Stimulated activated CD8-positive, alpha-beta memory T cell treated with anti-CD3 and anti-CD28 coated beads, Interleukin-4, amount 100 ng/mL, for 1 hour (primary cell): ENCODE data around the gene ASB7.

Source experiments
- DNase-seq, 2 donors: peaks; one replicate each; pipeline ENCODE4 v3.0.0-alpha.2; 2020; ENCODE audit warnings: low read depth in 2 of 2, low spot score in 1 of 2

ASB7 gene

GRCh38 chr15:100596792-100597191 is 5.6 kb upstream of the ASB7 start:
- peak; percentile 53 to 81 for DNase-seq

DNA sequence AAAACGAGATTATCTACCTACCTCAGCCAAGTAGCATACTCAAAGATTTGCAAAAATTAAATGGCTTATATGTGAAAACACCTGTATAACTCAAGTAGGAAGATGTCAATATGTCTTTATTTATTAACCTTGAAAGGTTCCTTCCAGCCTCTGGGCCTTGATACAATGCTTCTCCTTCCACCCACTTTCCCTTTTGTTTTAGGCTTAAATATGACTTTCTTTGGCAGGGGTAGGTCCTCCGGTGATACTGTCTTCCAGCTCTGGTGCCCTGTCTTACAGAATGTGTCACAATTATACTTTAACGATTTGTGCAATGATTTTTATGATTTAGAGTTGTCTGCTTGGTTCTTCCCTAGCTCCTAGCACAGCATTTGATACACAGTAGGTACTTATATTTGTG is 4.5 kb upstream of the ASB7 start:
- DNase-seq: no peak

DNA sequence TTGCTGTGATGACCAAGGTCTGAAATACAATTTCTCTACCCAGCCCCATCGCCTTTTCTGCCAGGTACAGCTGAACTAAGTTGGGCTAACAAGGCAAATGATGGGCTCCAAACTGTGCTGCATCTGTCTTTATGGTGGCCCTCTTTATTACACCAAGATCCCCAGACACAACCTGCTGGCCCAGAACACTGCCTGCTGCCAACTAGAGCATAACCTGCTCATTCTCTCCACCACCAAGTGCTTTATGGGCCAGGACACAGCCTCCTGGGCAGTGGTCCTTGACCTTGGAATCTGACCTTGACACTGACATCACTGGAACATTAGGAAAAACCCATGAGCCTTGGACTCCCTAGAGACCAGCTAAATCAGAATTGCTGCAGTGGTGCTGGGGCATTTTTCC is 3.7 kb upstream of the ASB7 start:
- no peak for DNase-seq

GRCh38 chr15:100601163-100601562 is 1.2 kb upstream of the ASB7 start:
- DNase-seq: no peak

- no peak for DNase-seq
These were observed 749 bp upstream of the ASB7 start for GRCh38 chr15:100601617-100602063.

DNA sequence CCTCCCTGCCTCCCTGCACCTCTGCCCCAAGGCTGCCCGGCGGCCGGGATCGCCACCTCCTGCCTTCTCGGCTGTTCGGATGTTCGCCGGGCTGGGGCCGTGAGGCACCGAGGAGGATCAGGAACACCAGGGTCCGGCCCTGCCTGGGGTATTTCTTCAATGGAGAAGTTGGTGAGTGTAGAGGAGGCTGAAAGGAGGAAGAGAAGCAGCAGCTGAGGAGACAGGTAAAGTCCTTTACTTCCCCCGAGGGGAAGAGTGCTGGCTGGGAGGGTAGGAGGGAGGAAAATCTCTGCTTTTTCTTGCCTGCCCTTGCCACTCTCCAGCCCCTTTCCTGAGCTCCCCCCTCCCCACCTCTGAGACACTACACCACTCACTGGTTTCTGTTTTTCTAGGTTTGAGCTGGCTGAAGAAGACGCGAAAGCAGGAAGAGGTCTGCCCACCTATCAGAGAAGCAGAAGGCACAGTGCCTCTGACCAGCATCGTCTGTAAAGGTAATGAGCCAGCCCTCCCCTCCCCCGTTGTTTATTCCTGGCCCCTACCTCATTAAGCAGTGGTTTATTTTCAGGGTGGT is 519 bp downstream of the ASB7 start:
- no peak for DNase-seq

DNA sequence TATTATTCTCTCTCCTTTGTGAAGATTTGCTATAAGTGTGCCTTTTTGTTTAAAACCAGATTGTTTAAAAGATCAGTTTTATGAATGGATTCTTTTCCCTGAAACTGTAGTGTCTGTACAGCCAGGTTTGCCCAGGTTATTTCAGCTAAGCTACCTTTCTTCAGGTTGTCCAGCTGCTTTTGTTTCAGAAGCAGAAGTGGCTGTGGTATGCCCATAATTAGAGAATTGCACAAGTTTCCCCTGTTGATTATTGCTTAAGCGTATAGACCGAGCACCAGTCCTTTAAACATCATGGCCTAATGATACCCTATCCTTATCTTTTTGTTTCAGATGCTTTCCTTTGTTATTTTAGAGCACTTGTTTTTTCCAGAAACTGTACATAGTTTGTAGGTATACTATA is 10.2 kb downstream of the ASB7 start:
- DNase-seq: no peak

DNA sequence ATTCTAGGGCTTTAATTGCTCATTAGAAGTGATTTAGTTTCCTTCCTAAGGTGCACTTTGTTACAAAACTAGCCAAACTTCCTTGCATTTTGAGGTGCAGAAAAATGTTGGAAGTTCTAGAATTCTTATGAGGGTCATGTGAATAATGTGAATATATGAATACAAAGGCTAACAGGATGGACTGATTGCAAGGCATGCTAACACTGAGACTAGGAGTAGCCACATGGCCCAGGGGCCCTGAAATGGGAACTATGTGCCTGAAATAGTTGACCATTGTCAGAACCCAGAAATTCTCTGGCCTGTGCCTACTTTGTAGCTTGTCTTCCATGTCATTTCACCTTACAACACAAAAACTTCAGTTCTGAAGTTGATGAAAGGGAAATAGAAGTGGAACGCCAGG is 10.8 kb downstream of the ASB7 start:
- DNase-seq: no peak

GRCh38 chr15:100614336-100614735 is 11.9 kb downstream of the ASB7 start:
- no peak for DNase-seq

- no peak for DNase-seq
These were observed 12.5 kb downstream of the ASB7 start for GRCh38 chr15:100614918-100615317.

- DNase-seq: no peak
These were observed 13.4 kb downstream of the ASB7 start for GRCh38 chr15:100615801-100616200.

- no peak for DNase-seq
These were observed 14.3 kb downstream of the ASB7 start for GRCh38 chr15:100616700-100617099.

DNA sequence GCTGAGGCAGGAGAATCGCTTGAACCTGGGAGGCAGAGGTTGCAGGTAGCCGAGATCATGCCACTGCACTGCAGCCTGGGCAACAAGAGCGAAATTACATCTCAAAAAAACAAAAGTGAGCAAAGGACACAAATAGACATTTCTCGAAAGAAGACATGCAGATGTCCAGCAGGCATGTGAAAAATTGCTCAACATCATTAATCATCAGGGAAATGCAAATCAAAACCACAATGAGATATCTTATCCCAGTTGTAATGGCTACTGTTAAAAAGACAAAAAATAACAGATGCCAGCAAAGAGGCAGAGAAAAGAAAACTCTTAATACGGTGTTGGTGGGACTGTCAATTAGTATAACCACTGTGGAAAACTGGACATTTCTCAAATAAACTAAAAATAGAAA is 20.9 kb downstream of the ASB7 start:
- DNase-seq: no peak

DNA sequence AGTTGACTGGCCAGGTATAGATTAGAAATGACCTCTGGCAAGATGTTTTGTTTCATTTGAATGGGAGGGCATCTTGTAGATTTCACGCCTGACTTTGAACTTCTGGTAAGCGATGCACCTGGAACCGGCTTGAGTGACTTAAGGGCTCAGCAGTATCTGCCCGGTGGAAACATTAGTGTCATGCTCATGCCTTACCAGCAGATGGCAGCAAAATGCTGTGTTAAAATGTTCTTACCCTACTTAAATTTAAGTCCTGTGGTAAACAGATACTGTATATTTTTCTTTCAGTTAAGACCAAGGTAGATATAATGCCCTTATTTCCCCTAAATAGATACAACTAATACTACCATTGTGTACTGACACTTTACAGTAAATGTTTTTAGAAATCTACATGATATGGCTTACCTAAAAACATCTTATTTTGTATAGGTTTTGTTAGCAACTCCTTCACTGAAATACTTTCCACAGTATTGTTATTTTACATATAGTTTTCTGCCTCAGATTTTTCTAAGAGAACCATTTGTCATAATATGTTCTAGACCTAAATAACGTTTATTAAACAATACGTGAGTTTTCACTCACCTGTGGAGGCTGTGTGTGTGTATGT is 25.5 kb downstream of the ASB7 start:
- DNase-seq: peak; percentile 15 to 44

DNA sequence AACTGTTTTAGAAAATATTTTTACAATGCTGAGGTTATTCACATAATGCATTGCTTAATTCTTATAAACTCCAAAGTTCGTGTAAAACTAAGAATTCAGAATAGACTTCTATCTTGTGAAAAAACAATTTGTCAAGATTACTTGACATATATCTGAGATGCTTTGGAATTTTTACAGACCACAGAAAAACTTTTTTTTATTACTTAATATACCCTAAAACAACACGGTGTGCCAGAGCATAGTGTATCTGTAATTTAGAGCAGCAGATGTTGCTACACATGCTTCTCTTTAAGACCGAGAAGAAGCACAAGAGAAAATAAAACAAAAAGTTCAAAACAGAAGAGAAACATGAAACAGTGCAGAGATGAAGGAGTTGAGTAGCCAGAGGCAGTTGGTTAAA is 26.4 kb downstream of the ASB7 start:
- no peak for DNase-seq

DNA sequence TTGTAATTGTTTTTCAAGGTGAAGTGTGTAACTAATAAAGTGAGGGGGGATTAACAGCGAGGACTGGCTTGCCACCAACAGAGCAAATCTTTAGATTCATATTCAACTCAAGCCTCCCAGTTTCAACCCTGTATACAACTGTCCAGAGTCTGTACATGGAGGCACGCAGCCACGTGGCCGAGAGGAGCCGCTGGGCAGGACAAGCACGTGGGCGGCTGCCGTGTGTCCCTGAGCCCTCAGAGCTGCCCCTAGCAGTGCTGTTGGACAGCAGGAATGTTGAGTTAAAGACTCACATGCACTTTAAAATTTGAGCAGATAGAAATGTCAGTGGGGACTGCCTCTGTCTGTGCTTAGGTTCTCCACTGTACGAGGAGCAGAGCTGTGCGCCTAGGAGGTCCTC is 29.4 kb downstream of the ASB7 start:
- DNase-seq: no peak

GRCh38 chr15:100633763-100634075 is 31.3 kb downstream of the ASB7 start:
- DNase-seq: no peak

GRCh38 chr15:100635406-100636071 is 33.1 kb downstream of the ASB7 start:
- no peak for DNase-seq

DNA sequence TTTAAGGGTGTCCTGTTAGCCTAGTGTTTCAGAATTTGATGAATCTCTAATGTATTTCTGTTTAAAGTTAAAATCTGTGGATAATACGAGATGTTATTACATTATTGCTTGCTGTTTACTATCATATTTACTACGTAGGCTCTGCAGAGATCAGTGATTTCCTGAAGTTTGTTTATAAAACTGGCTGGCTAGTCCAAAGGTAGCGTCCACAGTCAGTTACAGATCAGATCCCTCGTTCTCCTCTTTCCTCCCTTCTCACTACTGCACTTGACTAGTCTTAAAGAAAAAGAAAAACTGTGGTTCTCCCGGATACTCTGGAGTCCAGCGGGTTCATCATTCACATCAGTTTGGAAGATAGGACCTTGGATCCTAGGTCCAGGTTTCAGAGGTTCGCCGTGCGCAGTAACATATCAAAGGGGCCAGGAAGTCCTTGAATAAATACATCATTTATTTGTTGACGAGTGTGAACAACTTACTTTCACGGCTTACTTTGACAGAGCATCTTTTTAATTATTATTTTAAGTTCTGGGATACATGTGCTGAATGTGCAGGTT is 35.9 kb downstream of the ASB7 start:
- DNase-seq: no peak

DNA sequence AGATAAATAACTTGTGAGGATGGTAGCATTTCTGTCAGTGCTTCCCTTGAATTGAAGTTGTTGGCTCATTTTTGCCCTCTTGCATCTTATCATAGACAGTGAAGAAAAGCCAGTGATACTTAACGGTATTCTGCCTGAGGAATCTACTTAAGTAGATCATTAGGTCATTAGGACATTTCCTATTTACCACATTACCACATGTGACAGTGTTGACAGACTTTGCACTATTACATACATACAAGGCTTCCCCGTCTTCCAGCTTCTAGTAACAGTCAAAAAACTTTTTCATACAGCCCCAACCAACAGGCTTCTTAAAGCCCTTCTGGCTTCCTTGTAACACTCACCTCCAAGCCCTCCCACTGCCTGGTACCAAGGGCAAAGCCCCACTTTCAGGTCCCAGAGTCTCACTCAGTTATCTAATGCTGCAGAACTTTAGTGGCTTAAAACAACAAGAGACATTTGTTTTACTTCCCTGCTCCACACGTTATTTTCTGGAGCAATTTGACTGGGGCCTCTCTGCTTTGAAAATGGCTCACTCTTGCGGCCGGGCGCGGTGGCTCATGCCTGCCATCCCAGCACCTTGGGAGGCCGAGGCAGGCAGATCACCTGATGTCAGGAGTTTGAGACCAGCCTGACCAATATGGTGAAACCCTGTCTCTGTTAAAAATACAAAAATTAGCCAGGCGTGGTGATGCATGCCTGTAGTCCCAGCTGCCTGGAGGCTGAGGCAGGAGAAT is 40.0 kb downstream of the ASB7 start:
- no peak for DNase-seq

DNA sequence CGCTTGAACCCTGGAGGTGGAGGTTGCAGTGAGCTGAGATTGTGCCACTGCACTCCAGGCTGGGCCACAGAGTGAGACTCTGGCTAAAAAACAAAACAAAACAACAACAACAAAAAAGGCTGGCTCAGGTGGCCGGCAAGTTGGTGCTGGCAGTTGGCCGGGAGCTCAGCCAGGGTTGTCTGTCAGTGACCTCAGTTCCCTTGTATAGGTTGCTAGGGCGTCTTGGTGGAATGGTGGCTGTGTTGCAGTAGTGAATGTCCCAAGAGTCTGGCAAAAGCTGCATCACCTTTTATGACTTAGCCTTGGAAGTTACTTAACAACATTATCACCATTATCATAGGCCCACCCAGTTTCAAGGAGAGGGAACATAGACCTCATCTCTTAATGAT is 40.6 kb downstream of the ASB7 start:
- no peak for DNase-seq

DNA sequence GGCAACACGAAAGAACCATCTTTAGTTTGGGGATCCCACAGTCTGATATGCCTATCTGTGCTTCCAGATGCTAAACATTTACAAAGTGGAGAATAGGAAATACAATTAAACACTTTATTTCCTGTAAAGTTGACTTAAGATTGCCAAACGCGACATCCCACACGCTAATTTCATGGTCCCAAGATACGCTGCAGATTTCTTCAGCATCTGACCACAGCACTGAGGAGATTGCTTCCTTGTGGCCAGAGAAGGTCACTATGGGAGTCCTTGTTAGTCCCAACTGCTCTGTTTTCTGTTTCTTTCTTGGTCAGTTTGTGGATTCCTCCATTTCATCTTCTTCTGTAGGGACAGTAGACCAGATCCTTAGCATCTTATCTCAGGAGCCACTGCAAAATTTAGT is 43.3 kb downstream of the ASB7 start:
- DNase-seq: no peak
